NT2/D1 (cell line): ENCODE data around the gene ZFHX3.

ENCODE experiments used
- DNase-seq: peaks from one replicate; pipeline ENCODE4 v3.0.0-alpha.2; 2011; ENCODE audit warnings: low read depth, low spot score
- H3K27me3 ChIP-seq: 2 replicates; pipeline ENCODE4 v1.6.0; 2011; ENCODE audit warnings: mild to moderate bottlenecking; ENCODE audit not compliant: insufficient read length, insufficient read depth
- H3K36me3 ChIP-seq: 2 replicates; pipeline ENCODE4 v1.6.1; 2011; ENCODE audit warnings: mild to moderate bottlenecking, low read length, mixed read lengths; ENCODE audit not compliant: insufficient read depth, insufficient read length
- H3K4me1 ChIP-seq: 2 replicates; pipeline ENCODE4 v1.5.1; 2011; ENCODE audit not compliant: insufficient read depth, insufficient read length
- H3K4me3 ChIP-seq: 2 replicates; pipeline ENCODE4 v1.5.1; 2011; ENCODE audit warnings: low read depth; ENCODE audit not compliant: insufficient read length
- H3K9ac ChIP-seq: 2 replicates; pipeline ENCODE4 v1.6.0; 2011; ENCODE audit warnings: low read depth; ENCODE audit not compliant: insufficient read length
- H3K9me3 ChIP-seq: 2 replicates; pipeline ENCODE4 v1.5.1; 2011; ENCODE audit warnings: mild to moderate bottlenecking, low read length; ENCODE audit not compliant: insufficient read depth
- SUZ12 ChIP-seq: IDR thresholded peaks from 2 replicates; pipeline ENCODE4 v1.6.1; 2011; ENCODE audit not compliant: insufficient read length, insufficient read depth; ENCODE audit errors: extremely low read depth
- YY1 ChIP-seq: IDR thresholded peaks from 2 replicates; pipeline ENCODE4 v1.6.1; 2011; ENCODE audit not compliant: insufficient read length, insufficient read depth
- ZNF274 ChIP-seq: IDR thresholded peaks from 2 replicates; pipeline ENCODE4 v1.6.1; 2011; ENCODE audit warnings: mild to moderate bottlenecking, low read depth, low read length

Gene ZFHX3

GRCh38 chr16:72911971-72912370, 136.0 kb downstream of the ZFHX3 start:
- H3K9me3 ChIP-seq, result no peaks in the 10 kb centered on the region
- H3K4me3 ChIP-seq, result no peak overlapping the region
- TF ChIP-seq YY1 (no peak), ZNF274 (no peak), SUZ12 (no peak)
- no peaks in the 10 kb centered on the region for H3K4me1 ChIP-seq
- no peaks in the 10 kb centered on the region for H3K36me3 ChIP-seq
- no peak overlapping the region for H3K9ac ChIP-seq
- DNase-seq, result no peak
- H3K27me3 ChIP-seq, result no peaks in the 10 kb centered on the region

GRCh38 chr16:72910875-72911274, 137.1 kb downstream of the ZFHX3 start:
- no peaks in the 10 kb centered on the region for H3K27me3 ChIP-seq
- TF ChIP-seq YY1, result no peak
- TF ChIP-seq SUZ12, result no peak
- no peak for TF ChIP-seq ZNF274
- no peak overlapping the region for H3K4me3 ChIP-seq
- H3K9ac ChIP-seq, result no peak overlapping the region
- no peaks in the 10 kb centered on the region for H3K4me1 ChIP-seq
- no peak for DNase-seq
- no peaks in the 10 kb centered on the region for H3K9me3 ChIP-seq
- no peaks in the 10 kb centered on the region for H3K36me3 ChIP-seq

GRCh38 chr16:72910381-72910780, 137.5 kb downstream of the ZFHX3 start:
- no peak overlapping the region for H3K9ac ChIP-seq
- H3K36me3 ChIP-seq, result no peaks in the 10 kb centered on the region
- no peak for TF ChIP-seq ZNF274
- no peak for TF ChIP-seq YY1
- DNase-seq, result no peak
- H3K4me1 ChIP-seq, result no peaks in the 10 kb centered on the region
- no peaks in the 10 kb centered on the region for H3K9me3 ChIP-seq
- no peak overlapping the region for H3K4me3 ChIP-seq
- H3K27me3 ChIP-seq, result no peaks in the 10 kb centered on the region

- Histone ChIP-seq H3K4me1 (no peaks in the 10 kb centered on the region), H3K9ac (no peak overlapping the region), H3K4me3 (no peak overlapping the region), H3K36me3 (no peaks in the 10 kb centered on the region), H3K27me3 (no peaks in the 10 kb centered on the region), H3K9me3 (no peaks in the 10 kb centered on the region)
- no peak for TF ChIP-seq SUZ12
- no peak for TF ChIP-seq YY1
- TF ChIP-seq ZNF274, result no peak
- DNase-seq, result no peak
Measured at GRCh38 chr16:72909196-72909595, 138.7 kb downstream of the ZFHX3 start.

DNA sequence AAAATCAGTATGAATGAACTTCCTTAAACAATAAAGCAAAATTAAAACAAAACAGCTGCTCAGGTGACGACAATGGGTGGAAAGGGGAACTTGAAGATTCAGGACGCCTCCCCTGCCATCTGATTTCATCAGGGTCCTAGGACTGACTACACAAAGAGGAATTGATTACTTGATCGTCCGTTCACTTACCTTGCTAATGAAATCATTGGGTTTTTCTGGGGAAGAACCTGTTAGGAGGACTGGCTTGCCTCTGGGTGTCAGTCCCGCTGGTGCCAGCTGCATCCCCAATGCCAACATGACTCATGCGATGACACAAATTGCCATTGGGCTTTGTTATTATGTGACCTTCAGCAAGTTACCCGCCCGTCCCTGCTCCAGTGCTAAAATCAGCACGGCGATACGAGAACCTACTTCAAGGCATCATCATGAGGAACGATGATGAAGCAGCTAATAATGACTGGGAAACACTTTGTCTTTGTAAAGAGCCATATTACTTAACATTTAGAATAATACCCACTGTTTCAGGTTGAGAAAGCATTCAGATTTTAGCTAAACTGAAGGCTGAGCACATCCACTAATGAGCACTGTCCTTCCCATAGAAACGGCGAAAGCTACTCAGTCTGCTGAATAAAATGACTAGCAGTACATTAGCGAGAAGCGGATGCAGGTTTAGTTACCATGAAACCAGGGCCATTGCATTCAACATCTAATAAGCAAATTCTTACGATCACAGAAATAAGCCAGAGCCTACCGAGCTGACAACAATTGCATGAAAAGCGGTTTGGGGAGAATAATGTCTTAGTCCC, 139.4 kb downstream of the ZFHX3 start:
- Histone ChIP-seq H3K9me3 (no peaks in the 10 kb centered on the region), H3K27me3 (no peaks in the 10 kb centered on the region), H3K4me3 (no peak overlapping the region), H3K4me1 (no peaks in the 10 kb centered on the region), H3K36me3 (no peaks in the 10 kb centered on the region), H3K9ac (no peak overlapping the region)
- no peak for DNase-seq
- TF ChIP-seq YY1 (no peak), SUZ12 (no peak), ZNF274 (no peak)

- Histone ChIP-seq H3K9me3 (no peaks in the 10 kb centered on the region), H3K27me3 (no peaks in the 10 kb centered on the region), H3K4me1 (peaks cover 3% of the 10 kb centered on the region), H3K9ac (no peak overlapping the region), H3K36me3 (no peaks in the 10 kb centered on the region), H3K4me3 (no peak overlapping the region)
- no peak for DNase-seq
- TF ChIP-seq ZNF274 (no peak), SUZ12 (no peak), YY1 (no peak)
Measured at GRCh38 chr16:72905581-72905980, 142.3 kb downstream of the ZFHX3 start.

- no peak for DNase-seq
- Histone ChIP-seq H3K9ac (no peak overlapping the region), H3K4me3 (no peak overlapping the region), H3K27me3 (no peaks in the 10 kb centered on the region), H3K36me3 (no peaks in the 10 kb centered on the region), H3K9me3 (no peaks in the 10 kb centered on the region), H3K4me1 (peaks cover 3% of the 10 kb centered on the region)
- TF ChIP-seq ZNF274 (no peak), SUZ12 (no peak), YY1 (no peak)
Measured at GRCh38 chr16:72903176-72903575, 144.8 kb downstream of the ZFHX3 start.

GRCh38 chr16:72902206-72902605, 145.7 kb downstream of the ZFHX3 start:
- no peak for TF ChIP-seq YY1
- TF ChIP-seq SUZ12, result no peak
- no peak for TF ChIP-seq ZNF274
- Histone ChIP-seq H3K9me3 (no peaks in the 10 kb centered on the region), H3K36me3 (no peaks in the 10 kb centered on the region), H3K4me1 (peaks cover 3% of the 10 kb centered on the region), H3K27me3 (no peaks in the 10 kb centered on the region), H3K4me3 (no peak overlapping the region), H3K9ac (no peak overlapping the region)
- no peak for DNase-seq
